Dermis microvascular lymphatic vessel endothelial cell (primary cell): ENCODE data around the gene SUPT3H. TPM values are rescaled to one million over a fixed set of nuclear protein-coding genes. Genes with fewer than 3 reads are reported as not detected.

ENCODE experiments used
- DNase-seq, 2 donors: peaks; one replicate each; pipeline versions ENCODE4 v3.0.0 to v3.0.0-alpha.2; 2010; ENCODE audit warnings: low read depth in 2 of 2
- total RNA-seq: library from RNA; depleted of rRNA; stranded (reverse); fragments of >200 nt; gene quantifications from 2 replicates; pipeline ENCODE4 v1.2.1, GENCODE V29; 2014

Gene SUPT3H
- total RNA-seq, 1 donor from 2014 or later, result 2.3 TPM

- no peak for DNase-seq
Measured at GRCh38 chr6:44849806-44850205, 527.9 kb downstream of the SUPT3H start.

- DNase-seq, result no peak
Measured at GRCh38 chr6:44843734-44844133, 534.0 kb downstream of the SUPT3H start.

GRCh38 chr6:44842616-44843015 lies 535.1 kb downstream of the SUPT3H start:
- DNase-seq, result no peak

DNA sequence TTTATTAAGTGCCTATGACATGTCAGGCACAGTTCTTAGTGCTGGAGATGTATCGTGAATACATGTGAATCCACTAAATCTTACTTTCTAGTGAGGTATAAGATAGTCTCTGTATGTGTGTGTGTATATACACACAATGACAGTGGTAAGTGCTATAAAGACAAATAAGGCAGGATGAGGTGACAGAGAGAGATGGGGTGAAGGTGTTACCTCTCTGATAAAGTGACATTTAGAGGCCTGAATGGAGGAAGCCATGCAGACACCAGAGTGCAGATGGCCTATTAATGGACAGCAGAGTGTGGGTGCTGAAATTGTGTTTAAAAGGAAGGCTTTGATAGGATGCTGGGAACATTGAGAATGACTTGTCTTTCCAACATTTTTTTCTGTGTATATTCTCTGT lies 535.9 kb downstream of the SUPT3H start:
- DNase-seq, result no peak

DNA sequence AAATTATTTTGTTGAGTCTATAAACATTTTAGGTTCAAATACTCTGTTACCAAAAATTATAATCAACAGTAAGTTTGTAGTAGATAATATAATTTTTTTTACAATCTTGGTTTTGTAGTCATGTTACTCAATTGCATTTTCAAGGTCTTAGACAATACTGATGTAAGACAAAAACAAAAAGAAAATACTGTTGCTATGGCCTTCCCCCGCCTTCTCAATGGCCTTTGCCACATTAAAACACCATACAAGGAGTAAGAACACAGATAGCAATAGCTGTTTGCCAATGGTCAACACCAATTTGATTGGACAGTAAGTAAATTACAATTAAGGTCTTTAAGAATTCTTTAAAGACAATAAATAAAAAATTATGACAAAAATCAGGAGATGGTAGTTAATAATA lies 540.0 kb downstream of the SUPT3H start:
- DNase-seq, result no peak

- DNase-seq, result no peak
Measured at GRCh38 chr6:44837255-44837654, 540.5 kb downstream of the SUPT3H start.

DNA sequence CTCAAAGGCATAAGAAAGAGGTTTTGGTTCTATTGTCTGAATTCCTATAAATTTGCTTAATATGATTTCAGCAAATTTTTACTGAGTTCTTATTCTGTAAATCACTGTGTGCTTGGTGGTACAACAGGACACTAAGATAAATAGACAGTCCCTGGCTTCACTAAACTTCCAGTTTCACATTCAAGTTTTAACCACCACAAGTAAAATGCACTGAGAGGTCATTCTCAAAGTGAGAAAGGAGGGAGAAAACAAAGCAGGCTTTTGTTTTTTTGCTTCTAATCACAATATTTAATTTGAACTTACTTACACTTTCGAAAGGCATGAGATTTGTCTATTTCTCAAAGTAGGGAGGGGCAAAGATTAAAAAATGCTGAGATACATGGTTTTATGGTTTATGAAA lies 544.5 kb downstream of the SUPT3H start:
- DNase-seq, result no peak

DNA sequence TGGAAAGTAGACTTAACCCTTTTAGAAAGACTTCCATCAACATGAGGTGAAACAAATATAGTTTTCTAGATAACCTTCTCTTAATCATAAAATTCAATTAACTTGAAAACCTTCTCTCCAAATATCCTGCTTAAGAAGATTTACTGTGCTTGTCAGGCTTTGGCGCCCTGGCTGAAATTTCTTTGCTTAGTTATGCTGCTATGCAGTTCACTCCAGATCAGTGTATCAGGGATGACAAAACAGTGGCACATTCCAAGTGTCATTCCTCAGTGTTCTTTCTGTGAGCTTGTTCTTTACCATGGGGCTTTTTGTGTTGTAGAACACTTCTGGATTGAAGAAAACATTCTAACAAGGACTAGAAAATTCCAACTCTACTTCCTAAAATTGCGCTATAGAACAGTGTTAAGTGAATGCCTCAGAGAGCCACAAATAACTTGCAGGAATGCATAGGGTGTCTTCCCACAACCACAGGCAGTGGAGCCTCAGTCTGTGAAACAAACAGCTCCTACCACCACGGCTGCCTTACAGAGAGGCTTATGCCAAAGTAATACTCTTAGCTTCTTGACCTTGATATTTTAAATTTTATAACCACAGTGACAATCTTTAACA lies 546.6 kb downstream of the SUPT3H start:
- no peak for DNase-seq

- DNase-seq, result no peak
Measured at GRCh38 chr6:44829836-44830235, 547.9 kb downstream of the SUPT3H start.

GRCh38 chr6:44828780-44829179 lies 549.0 kb downstream of the SUPT3H start:
- DNase-seq, result no peak

- no peak for DNase-seq
Measured at GRCh38 chr6:44826025-44826676, 551.6 kb downstream of the SUPT3H start.

DNA sequence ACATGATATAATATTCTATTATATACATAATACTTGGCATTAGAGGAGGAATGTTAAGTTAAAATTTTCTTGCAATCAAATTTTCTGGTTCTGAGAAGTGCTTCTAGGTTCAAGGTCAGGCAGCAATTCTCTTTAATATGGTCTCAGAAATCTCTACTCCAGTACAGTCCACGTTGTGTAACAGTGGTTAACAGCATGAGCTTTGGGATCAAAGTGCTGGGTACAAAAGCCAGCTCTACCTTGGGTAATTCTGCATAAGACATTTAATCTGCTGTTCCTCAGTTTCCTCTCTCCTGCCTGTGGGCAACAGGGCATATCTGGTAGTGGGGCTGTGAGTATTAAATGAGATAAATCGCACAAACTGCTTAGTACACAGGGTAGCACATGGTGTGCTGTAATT lies 552.5 kb downstream of the SUPT3H start:
- no peak for DNase-seq

- DNase-seq, result no peak
Measured at GRCh38 chr6:44824567-44824966, 553.2 kb downstream of the SUPT3H start.

GRCh38 chr6:44820759-44821158 lies 557.0 kb downstream of the SUPT3H start:
- DNase-seq, result no peak

GRCh38 chr6:44820321-44820720 lies 557.4 kb downstream of the SUPT3H start:
- DNase-seq, result no peak

DNA sequence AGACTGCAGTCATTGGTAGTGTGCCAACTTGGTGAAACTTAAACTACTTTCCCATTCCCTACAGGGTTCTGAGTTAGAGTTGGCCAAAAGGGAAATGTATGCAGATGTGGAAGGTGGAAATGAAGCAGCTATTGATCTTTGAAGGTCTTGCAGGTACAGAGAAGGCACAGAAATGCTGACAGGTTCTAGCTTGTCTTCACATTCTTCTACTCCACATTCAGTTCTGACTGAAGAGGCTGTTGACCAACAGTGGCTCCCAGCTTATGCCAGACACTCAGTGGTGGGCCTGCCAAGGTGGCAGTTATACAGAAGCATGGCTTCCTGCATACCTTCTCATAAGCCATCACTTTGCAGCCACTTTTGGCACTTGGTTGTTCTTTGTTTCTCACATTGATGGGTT lies 566.3 kb downstream of the SUPT3H start:
- no peak for DNase-seq

DNA sequence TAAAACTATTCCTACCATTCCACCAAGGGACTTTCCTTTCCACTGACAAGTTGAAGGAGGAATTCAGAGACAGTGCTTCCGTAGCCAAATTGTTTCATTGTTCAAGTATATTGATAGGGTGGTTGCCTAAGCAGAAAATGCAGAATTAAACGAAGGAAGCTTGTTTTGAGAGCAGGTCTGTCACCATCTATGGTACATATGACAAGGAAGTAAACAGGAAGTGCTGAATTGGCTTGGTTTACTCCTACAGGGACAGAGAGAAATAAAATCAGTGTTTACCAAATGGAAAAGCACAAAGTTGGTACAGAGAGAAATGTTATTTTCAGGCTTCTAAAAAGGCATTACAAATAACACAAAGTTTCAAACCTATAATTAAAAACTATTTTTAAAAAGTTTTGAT lies 568.5 kb downstream of the SUPT3H start:
- DNase-seq, result no peak

DNA sequence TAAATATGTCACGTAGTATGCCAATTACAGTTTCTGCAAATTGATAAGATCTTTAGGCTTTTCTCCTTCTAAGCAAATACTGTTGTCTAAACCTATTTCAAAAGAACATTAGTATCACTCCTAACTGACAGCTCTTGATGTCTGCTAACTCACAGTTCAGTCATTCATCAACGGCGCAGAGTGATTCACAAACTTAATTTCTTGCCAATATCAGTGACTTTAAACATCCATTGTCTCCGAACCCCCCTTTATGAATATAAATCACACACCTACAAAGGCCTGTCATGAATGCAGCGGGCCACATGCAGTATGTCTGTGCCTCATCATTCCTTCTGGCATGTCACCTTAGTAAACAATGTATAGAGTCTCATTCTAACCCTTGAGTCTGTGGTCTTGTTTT lies 569.6 kb downstream of the SUPT3H start:
- DNase-seq, result no peak

- DNase-seq, result no peak
Measured at GRCh38 chr6:44806656-44807055, 571.1 kb downstream of the SUPT3H start.

DNA sequence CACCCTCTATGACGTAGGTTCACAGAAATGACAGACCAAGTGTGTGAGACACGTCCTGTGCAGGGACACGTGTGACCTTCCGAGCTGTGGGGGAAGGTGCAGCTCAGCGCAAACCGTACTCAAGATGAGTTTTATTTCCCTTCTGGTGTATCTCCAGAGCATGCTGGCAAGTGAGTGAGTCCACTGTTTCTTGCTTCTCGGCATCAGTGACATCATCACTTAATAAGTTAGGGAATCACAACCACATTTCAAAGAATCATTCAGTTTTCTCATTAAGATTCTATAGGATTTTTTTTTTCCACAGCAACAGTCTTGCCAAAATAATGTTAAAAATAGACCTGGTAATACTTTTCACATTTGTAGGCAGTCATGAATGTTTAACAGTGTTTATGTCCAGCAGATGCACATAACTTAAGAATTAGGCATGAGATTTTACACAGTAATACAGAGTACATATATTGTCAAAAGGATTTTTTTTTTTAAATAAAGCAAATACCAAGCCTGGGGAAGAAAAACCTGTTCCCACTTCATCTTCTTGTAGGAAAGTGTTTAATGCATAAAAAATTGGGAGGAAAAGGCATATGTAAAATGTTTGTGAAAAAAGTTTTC lies 572.4 kb downstream of the SUPT3H start:
- DNase-seq, result no peak

- no peak for DNase-seq
Measured at GRCh38 chr6:44804546-44805159, 573.1 kb downstream of the SUPT3H start.

GRCh38 chr6:44804016-44804415 lies 573.7 kb downstream of the SUPT3H start:
- DNase-seq, result no peak
